ENCODE measurements around the gene ING1.

- TF ChIP-seq CTCF (IDR thresholded peaks at IDR 0.05; ENCODE audit: low read depth, low read length) (no peak), POLR2A (IDR thresholded peaks at IDR 0.05; ENCODE audit: extremely low read depth, insufficient read length) (no peak)
Observed at GRCh38 chr13:110676595-110677587, 36.6 kb upstream of the ING1 start.

Data from NB4 (cell line).